OCI-LY3 (cell line): ENCODE data around the gene LOXL3.

Source experiments
- EZH2phosphoT487 ChIP-seq: fragments of 200-600 bp; shearing (Covaris generic); IDR thresholded peaks from 2 replicates; pipeline ENCODE4 v1.6.1; 2018; ENCODE audit warnings: antibody characterized with exemption, mixed run types, low read depth
- TF ChIP-seq, protein P1 (sequence below): fragments of 200-600, 300-600 bp; sonication (generic); IDR thresholded peaks from 2 replicates; pipeline ENCODE4 v1.5.1; 2014; ENCODE audit warnings: antibody characterized with exemption, low read length, low read depth

GRCh38 chr2:74531666-74532065 lies 22.1 kb downstream of the LOXL3 start:
- TF ChIP-seq EZH2phosphoT487 = no peak
- TF ChIP-seq, protein P1, sequence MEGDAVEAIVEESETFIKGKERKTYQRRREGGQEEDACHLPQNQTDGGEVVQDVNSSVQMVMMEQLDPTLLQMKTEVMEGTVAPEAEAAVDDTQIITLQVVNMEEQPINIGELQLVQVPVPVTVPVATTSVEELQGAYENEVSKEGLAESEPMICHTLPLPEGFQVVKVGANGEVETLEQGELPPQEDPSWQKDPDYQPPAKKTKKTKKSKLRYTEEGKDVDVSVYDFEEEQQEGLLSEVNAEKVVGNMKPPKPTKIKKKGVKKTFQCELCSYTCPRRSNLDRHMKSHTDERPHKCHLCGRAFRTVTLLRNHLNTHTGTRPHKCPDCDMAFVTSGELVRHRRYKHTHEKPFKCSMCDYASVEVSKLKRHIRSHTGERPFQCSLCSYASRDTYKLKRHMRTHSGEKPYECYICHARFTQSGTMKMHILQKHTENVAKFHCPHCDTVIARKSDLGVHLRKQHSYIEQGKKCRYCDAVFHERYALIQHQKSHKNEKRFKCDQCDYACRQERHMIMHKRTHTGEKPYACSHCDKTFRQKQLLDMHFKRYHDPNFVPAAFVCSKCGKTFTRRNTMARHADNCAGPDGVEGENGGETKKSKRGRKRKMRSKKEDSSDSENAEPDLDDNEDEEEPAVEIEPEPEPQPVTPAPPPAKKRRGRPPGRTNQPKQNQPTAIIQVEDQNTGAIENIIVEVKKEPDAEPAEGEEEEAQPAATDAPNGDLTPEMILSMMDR = no peak
